Esophagus squamous epithelium (tissue), 5 donors: ENCODE measurements around the gene CFAP20DC. TPM values are rescaled to one million over a fixed set of nuclear protein-coding genes. Genes with fewer than 3 reads are reported as not detected.

Experiments
- DNase-seq: peaks from one replicate; lab custom pipeline; 2025; lab: John Stamatoyannopoulos, UW
- H3K27ac ChIP-seq, 4 donors: fragments of 200-600 bp; sonication (generic); one replicate each; pipeline ENCODE4 v1.5.1; 2016 to 2019; ENCODE audit warnings: mild to moderate bottlenecking in 1 of 4
- H3K27me3 ChIP-seq, 4 donors: fragments of 200-600 bp; sonication (generic); 1 replicate in 3 of 4; 2 replicates in 1 of 4; pipeline versions ENCODE4 v1.5.1 to v1.6.0; 2017 to 2021; ENCODE audit warnings: antibody characterized with exemption in 1 of 4
- H3K36me3 ChIP-seq, 3 donors: fragments of 200-600 bp; sonication (generic); one replicate each; pipeline ENCODE4 v1.5.1; 2016 to 2019
- H3K4me1 ChIP-seq, 3 donors: fragments of 200-600 bp; sonication (generic); one replicate each; pipeline ENCODE4 v1.5.1; 2017 to 2019
- H3K4me3 ChIP-seq, 4 donors: fragments of 200-600 bp; sonication (generic); 1 replicate in 3 of 4; 2 replicates in 1 of 4; pipeline ENCODE4 v1.5.1; 2016 to 2019; ENCODE audit warnings: mild to moderate bottlenecking in 2 of 4, moderate library complexity in 1 of 4
- H3K9me3 ChIP-seq, 3 donors: fragments of 200-600 bp; sonication (generic); one replicate each; pipeline ENCODE4 v1.5.1; 2016 to 2019
- POLR2A ChIP-seq, 4 donors: fragments of 450-650 bp; IDR thresholded peaks; one replicate each; pipeline ENCODE4 v1.6.1; 2017; ENCODE audit warnings: antibody characterized with exemption in 4 of 4, mild to moderate bottlenecking in 4 of 4, moderate library complexity in 3 of 4
- WGBS, 2 donors: methylation state at CpG; one replicate each; pipeline ENCODE4 v1.1.5; 2018; 5-methylcytosine and 5-hydroxymethylcytosine counted together
- intact Hi-C: fragments of 100-400 bp; cut with DNase I; formaldehyde crosslinking; loops from one replicate; pipeline ENCODE4 v1.15.0; 2022
- total RNA-seq, 4 donors: library from RNA; depleted of rRNA; stranded (reverse); fragments of >200 nt; gene quantifications; one replicate each; pipeline ENCODE4 v1.1.0, GENCODE V29; 2016
- TF ChIP-seq, protein P1 (sequence below), 6 experiments: fragments of 450-650 bp in 4 of 6; fragments of 200-600 bp in 2 of 6; sonication (generic) in 2 of 6; IDR thresholded peaks; one replicate each; pipeline ENCODE4 v1.5.1; 2016 to 2019; ENCODE audit warnings: antibody characterized with exemption in 6 of 6, mild to moderate bottlenecking in 4 of 6, moderate library complexity in 4 of 6
- donor health status: DM: yes; HTN: yes; CAD: no.

The CFAP20DC gene
- total RNA-seq, 4 donors from 2014 or later, result 9.8 to 15.5 (median 10.8) TPM

DNA sequence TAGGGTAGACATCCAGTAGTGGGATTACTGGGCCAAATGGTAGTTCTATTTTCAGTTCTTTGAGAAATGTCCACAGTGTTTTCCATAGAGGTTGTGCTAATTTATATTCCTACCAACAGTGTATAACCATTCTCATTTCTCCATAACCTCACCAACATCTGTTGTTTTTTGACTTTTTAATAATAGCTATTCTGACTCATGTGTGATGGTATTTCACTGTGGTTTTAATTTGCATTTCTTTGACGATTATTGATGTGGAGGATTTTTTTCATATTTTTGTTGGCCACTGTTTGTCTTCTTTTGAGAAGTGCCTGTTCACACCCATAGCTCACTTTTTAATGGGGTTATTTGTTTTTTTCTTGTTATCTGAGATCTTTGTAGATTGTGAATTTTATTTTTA, 125.2 kb downstream of the CFAP20DC start:
- no peak for DNase-seq
- no peaks in the 10 kb centered on the region for H3K27me3 ChIP-seq
- WGBS, 2 donors, result 36 to 41% methylated on average over 1 of the region's 1 CpG
- H3K36me3 ChIP-seq, result no peaks in the 10 kb centered on the region
- intact Hi-C loops, result no loop called here
- no peak overlapping the region for H3K27ac ChIP-seq
- H3K9me3 ChIP-seq, result no peaks in the 10 kb centered on the region
- no peaks in the 10 kb centered on the region for H3K4me1 ChIP-seq
- TF ChIP-seq POLR2A (IDR thresholded peaks at IDR 0.05), result no peak
- TF ChIP-seq, protein P1, sequence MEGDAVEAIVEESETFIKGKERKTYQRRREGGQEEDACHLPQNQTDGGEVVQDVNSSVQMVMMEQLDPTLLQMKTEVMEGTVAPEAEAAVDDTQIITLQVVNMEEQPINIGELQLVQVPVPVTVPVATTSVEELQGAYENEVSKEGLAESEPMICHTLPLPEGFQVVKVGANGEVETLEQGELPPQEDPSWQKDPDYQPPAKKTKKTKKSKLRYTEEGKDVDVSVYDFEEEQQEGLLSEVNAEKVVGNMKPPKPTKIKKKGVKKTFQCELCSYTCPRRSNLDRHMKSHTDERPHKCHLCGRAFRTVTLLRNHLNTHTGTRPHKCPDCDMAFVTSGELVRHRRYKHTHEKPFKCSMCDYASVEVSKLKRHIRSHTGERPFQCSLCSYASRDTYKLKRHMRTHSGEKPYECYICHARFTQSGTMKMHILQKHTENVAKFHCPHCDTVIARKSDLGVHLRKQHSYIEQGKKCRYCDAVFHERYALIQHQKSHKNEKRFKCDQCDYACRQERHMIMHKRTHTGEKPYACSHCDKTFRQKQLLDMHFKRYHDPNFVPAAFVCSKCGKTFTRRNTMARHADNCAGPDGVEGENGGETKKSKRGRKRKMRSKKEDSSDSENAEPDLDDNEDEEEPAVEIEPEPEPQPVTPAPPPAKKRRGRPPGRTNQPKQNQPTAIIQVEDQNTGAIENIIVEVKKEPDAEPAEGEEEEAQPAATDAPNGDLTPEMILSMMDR (IDR thresholded peaks at IDR 0.05), result no peak
- H3K4me3 ChIP-seq, result no peak overlapping the region

GRCh38 chr3:58900386-58900785, 149.4 kb downstream of the CFAP20DC start:
- WGBS, 2 donors, result 78 to 88% methylated on average over 1 of the region's 1 CpG
- intact Hi-C loops, result no loop called here
- H3K4me3 ChIP-seq, result no peak overlapping the region
- no peaks in the 10 kb centered on the region for H3K4me1 ChIP-seq
- no peaks in the 10 kb centered on the region for H3K27me3 ChIP-seq
- no peaks in the 10 kb centered on the region for H3K9me3 ChIP-seq
- no peaks in the 10 kb centered on the region for H3K36me3 ChIP-seq
- DNase-seq, result no peak
- no peak overlapping the region for H3K27ac ChIP-seq
- TF ChIP-seq, protein P1 (IDR thresholded peaks at IDR 0.05), result no peak
- no peak for TF ChIP-seq POLR2A (IDR thresholded peaks at IDR 0.05)

DNA sequence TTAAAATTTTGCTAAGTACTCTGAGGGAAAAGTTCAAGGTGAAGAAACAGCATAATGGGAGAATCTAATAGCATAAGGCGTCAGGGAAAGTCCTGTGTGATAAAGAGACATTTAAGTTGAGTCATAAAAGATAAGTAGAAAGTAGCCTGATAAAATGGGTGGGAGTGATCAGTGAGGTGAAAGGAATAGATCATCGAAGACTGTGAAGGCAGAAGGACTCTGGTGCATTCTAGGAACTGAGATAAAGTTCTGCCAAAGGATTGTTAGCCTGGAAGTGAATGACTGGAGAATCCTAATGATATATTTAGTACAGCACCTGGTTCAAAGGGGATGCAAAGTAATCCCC, 149.9 kb downstream of the CFAP20DC start:
- H3K36me3 ChIP-seq, result no peaks in the 10 kb centered on the region
- no peak for DNase-seq
- intact Hi-C loops, result no loop called here
- no peak for TF ChIP-seq POLR2A (IDR thresholded peaks at IDR 0.05)
- TF ChIP-seq, protein P1 (IDR thresholded peaks at IDR 0.05), result no peak
- H3K27ac ChIP-seq, result no peak overlapping the region
- WGBS, 2 donors, result 45 to 55% methylated on average over 2 of the region's 2 CpGs
- H3K27me3 ChIP-seq, result no peaks in the 10 kb centered on the region
- H3K9me3 ChIP-seq, result peaks cover 0 to 4% (median 0%) of the 10 kb centered on the region in 3 donors
- no peaks in the 10 kb centered on the region for H3K4me1 ChIP-seq
- H3K4me3 ChIP-seq, result no peak overlapping the region

GRCh38 chr3:58899159-58899952, 150.5 kb downstream of the CFAP20DC start:
- Histone ChIP-seq H3K27ac (no peak overlapping the region), H3K4me3 (no peak overlapping the region), H3K27me3 (no peaks in the 10 kb centered on the region), H3K9me3 (peaks cover 0 to 7% (median 0%) of the 10 kb centered on the region in 3 donors), H3K36me3 (no peaks in the 10 kb centered on the region), H3K4me1 (no peaks in the 10 kb centered on the region)
- DNase-seq, result no peak
- intact Hi-C loops, result no loop called here
- TF ChIP-seq POLR2A (IDR thresholded peaks at IDR 0.05), result no peak
- TF ChIP-seq, protein P1 (IDR thresholded peaks at IDR 0.05), result no peak
- WGBS, 2 donors, result 18 to 24% methylated on average over 4 to 5 of the region's 8 CpGs

GRCh38 chr3:58898513-58898912, 151.3 kb downstream of the CFAP20DC start:
- Histone ChIP-seq H3K27me3 (no peaks in the 10 kb centered on the region), H3K27ac (no peak overlapping the region), H3K36me3 (no peaks in the 10 kb centered on the region), H3K9me3 (peaks cover 0 to 7% (median 0%) of the 10 kb centered on the region in 3 donors), H3K4me3 (no peak overlapping the region), H3K4me1 (no peaks in the 10 kb centered on the region)
- 74 to 84% methylated on average over 2 of the region's 2 CpGs for WGBS, 2 donors
- no peak for TF ChIP-seq POLR2A (IDR thresholded peaks at IDR 0.05)
- TF ChIP-seq, protein P1 (IDR thresholded peaks at IDR 0.05), result no peak
- intact Hi-C loops, result no loop called here
- no peak for DNase-seq
